K562 treated with DMSO at 1 percent for 24 hours (cell line): ENCODE results near the gene RTL9. TPM values are rescaled to one million over a fixed set of nuclear protein-coding genes. Genes with fewer than 3 reads are reported as not detected.

Experiments used
- total RNA-seq: library from RNA; unstranded; fragments of 300-600 nt; gene quantifications from 2 replicates; pipeline ENCODE4 v1.2.3, GENCODE V29; 2022; ENCODE audit warnings: low read depth; ENCODE audit not compliant: insufficient read depth

RTL9 gene
- total RNA-seq, result not detected in 2 replicates

GRCh38 chrX:110358548-110358947 lies at the start of gene RTL9:
Gene RTL9 (plus strand): TSS chrX:110358848. CDS start chrX:110450618, 91,770 bp downstream.

GRCh38 chrX:110317820-110318663 lies 40.6 kb upstream of the RTL9 start, which contains the start of gene AMMECR1:
Gene AMMECR1 (minus strand): TSS chrX:110318085. CDS start chrX:110318071, 14 bp downstream.

Other genes starting within 250 kb of the RTL9 start
- 9.8 and 11.7 TPM in 2 replicates for gene AMMECR1, start 40.8 kb upstream of the RTL9 start, total RNA-seq